Measurements from ENCODE around the gene CNTNAP4.

The CNTNAP4 gene

DNA sequence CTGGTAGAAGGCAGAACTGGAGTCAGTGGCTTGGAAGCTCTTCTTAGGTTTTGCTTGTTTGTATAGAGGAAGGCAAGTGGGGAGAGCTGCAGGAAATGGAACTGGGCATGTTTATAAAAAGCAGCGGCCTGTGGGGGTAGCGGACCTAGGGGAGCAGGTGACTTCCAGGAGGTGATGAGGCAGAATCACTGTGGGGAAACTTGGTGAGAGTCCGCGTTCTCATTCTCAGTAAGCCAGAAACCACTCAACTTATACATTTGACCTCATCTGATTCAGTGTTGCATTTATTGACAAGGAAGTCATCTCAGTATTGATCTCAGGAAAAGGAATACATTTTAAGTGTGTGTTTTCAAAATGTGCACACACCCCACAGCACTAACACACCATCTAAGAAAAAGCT lies 299.8 kb downstream of the CNTNAP4 start:
- Histone ChIP-seq H3K36me3 (ENCODE audit: control insufficient read depth, insufficient read depth, low read length) (no peaks in the 10 kb centered on the region), H3K4me1 (ENCODE audit: control insufficient read depth, insufficient read depth, low read length) (no peaks in the 10 kb centered on the region), H3K4me3 (ENCODE audit: low read depth, low read length) (no peak overlapping the region), H3K27ac (ENCODE audit: low read depth, low read length) (no peak overlapping the region), H3K9me3 (ENCODE audit: control insufficient read depth, insufficient read depth, low read depth, low read length) (no peaks in the 10 kb centered on the region), H3K27me3 (ENCODE audit: control insufficient read depth, insufficient read depth, low read length) (no peaks in the 10 kb centered on the region), H3K9ac (ENCODE audit: low read length) (no peak overlapping the region)

DNA sequence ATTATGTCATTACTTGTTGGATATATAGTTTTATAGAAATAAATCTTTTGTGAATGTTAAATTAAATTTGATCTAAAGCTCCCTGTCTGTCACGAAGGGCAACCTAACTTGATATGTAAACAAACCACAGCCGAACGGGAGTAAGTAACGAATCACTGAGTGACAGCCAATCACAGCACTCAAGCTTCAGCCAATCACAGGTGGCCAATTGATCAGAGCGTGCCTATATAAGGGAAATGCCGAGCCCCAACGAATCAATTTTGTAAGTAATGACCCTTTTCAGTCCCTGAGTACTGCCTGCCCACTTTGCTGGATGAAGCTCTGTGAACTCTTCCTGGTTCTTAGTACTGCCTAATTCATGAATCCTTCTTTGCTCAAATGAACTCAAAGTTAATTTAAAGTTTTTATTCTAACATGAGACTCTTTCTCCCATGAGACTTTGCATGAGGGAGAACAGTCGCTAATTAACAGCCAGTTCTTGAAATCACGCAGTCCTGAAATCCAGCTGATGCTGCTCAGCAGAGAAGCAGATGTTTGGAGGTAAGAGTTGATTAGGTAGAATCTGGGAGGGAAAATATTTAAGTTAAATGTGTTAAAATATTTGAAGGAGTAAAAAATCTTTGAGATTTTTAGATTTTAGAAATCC lies 302.2 kb downstream of the CNTNAP4 start:
- H3K27ac ChIP-seq (ENCODE audit: low read depth, low read length), result no peak overlapping the region
- H3K9ac ChIP-seq (ENCODE audit: low read length), result no peak overlapping the region
- H3K4me1 ChIP-seq (ENCODE audit: control insufficient read depth, insufficient read depth, low read length), result no peaks in the 10 kb centered on the region
- no peaks in the 10 kb centered on the region for H3K36me3 ChIP-seq (ENCODE audit: control insufficient read depth, insufficient read depth, low read length)
- H3K9me3 ChIP-seq (ENCODE audit: control insufficient read depth, insufficient read depth, low read depth, low read length), result no peaks in the 10 kb centered on the region
- no peaks in the 10 kb centered on the region for H3K27me3 ChIP-seq (ENCODE audit: control insufficient read depth, insufficient read depth, low read length)
- no peak overlapping the region for H3K4me3 ChIP-seq (ENCODE audit: low read depth, low read length)

DNA sequence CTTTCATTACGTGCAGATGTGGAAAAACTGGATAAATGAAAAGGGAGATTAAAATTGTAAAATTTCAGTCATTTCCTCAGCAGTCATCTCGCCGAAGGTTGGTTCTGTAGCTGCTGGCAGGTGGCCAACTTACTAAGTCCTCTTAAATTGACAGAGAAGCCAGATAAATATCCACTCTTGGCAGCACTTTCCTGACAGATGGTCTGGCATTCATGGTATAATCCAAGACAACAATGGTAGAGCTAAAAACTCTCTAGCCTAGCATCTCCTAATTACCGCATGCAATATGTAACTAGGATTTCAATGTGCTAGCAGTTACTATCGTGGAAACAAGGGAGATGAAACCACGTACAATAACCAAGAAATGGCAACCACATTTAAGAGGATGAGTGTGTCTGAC lies 306.3 kb downstream of the CNTNAP4 start:
- no peak overlapping the region for H3K9ac ChIP-seq (ENCODE audit: low read length)
- no peak overlapping the region for H3K4me3 ChIP-seq (ENCODE audit: low read depth, low read length)
- H3K27ac ChIP-seq (ENCODE audit: low read depth, low read length), result no peak overlapping the region
- no peaks in the 10 kb centered on the region for H3K27me3 ChIP-seq (ENCODE audit: control insufficient read depth, insufficient read depth, low read length)
- no peaks in the 10 kb centered on the region for H3K36me3 ChIP-seq (ENCODE audit: control insufficient read depth, insufficient read depth, low read length)
- H3K4me1 ChIP-seq (ENCODE audit: control insufficient read depth, insufficient read depth, low read length), result no peaks in the 10 kb centered on the region
- no peaks in the 10 kb centered on the region for H3K9me3 ChIP-seq (ENCODE audit: control insufficient read depth, insufficient read depth, low read depth, low read length)

- Histone ChIP-seq H3K27me3 (ENCODE audit: control insufficient read depth, insufficient read depth, low read length) (no peaks in the 10 kb centered on the region), H3K4me1 (ENCODE audit: control insufficient read depth, insufficient read depth, low read length) (no peaks in the 10 kb centered on the region), H3K36me3 (ENCODE audit: control insufficient read depth, insufficient read depth, low read length) (no peaks in the 10 kb centered on the region), H3K4me3 (ENCODE audit: low read depth, low read length) (no peak overlapping the region), H3K27ac (ENCODE audit: low read depth, low read length) (no peak overlapping the region), H3K9me3 (ENCODE audit: control insufficient read depth, insufficient read depth, low read depth, low read length) (no peaks in the 10 kb centered on the region), H3K9ac (ENCODE audit: low read length) (no peak overlapping the region)
Measured at GRCh38 chr16:76583945-76584344, 306.7 kb downstream of the CNTNAP4 start.

DNA sequence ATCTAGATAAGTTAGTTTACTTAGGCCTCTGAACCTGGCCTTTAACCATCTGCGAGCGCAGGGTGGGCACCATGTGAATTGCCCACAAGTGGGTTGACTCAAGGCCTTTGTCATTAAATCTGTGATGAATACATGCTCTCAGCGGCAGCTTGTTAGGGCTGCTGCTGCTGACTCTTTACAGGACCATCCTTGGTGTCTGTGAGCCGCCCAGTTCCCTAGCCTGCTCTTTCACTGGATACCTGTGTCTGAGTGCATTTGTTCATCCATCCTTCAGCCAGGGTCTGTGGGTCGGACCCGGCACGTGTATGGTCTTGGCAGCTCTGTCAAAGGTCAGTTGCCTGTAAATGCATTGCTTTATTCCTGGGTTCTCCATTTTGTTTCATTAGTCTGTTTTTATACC lies 321.3 kb downstream of the CNTNAP4 start:
- H3K36me3 ChIP-seq (ENCODE audit: control insufficient read depth, insufficient read depth, low read length), result no peaks in the 10 kb centered on the region
- no peak overlapping the region for H3K9ac ChIP-seq (ENCODE audit: low read length)
- no peak overlapping the region for H3K27ac ChIP-seq (ENCODE audit: low read depth, low read length)
- H3K4me3 ChIP-seq (ENCODE audit: low read depth, low read length), result no peak overlapping the region
- no peaks in the 10 kb centered on the region for H3K9me3 ChIP-seq (ENCODE audit: control insufficient read depth, insufficient read depth, low read depth, low read length)
- no peaks in the 10 kb centered on the region for H3K4me1 ChIP-seq (ENCODE audit: control insufficient read depth, insufficient read depth, low read length)
- no peaks in the 10 kb centered on the region for H3K27me3 ChIP-seq (ENCODE audit: control insufficient read depth, insufficient read depth, low read length)

DNA sequence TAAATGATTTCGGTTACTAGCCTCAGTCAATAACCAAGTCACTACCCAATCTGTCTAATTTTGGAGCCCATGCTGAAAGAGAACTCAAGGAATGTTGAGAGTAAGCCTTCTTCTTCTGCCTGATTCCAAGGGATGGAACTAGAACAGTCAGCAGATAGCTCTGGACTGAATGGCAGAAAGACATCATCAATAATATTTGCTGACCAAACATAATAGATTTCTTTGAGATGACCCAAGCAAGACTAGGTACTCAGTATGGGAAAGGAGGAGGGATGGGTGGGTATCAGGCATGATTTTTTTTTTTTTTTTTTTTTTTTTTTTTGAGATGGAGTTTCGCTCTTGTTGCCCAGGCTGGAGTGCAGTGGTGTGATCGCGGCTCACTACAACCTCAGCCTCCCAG lies 330.1 kb downstream of the CNTNAP4 start:
- no peak overlapping the region for H3K9ac ChIP-seq (ENCODE audit: low read length)
- H3K36me3 ChIP-seq (ENCODE audit: control insufficient read depth, insufficient read depth, low read length), result no peaks in the 10 kb centered on the region
- no peak overlapping the region for H3K4me3 ChIP-seq (ENCODE audit: low read depth, low read length)
- H3K4me1 ChIP-seq (ENCODE audit: control insufficient read depth, insufficient read depth, low read length), result no peaks in the 10 kb centered on the region
- H3K9me3 ChIP-seq (ENCODE audit: control insufficient read depth, insufficient read depth, low read depth, low read length), result no peaks in the 10 kb centered on the region
- H3K27ac ChIP-seq (ENCODE audit: low read depth, low read length), result no peak overlapping the region
- H3K27me3 ChIP-seq (ENCODE audit: control insufficient read depth, insufficient read depth, low read length), result no peaks in the 10 kb centered on the region

Measured in HUES6 (cell line).